BJ (cell line): ENCODE results near the gene LDB2. TPM values are rescaled to one million over a fixed set of nuclear protein-coding genes. Genes with fewer than 3 reads are reported as not detected.

Experiments used
- CTCF ChIA-PET: fragments of 350-600 bp; formaldehyde crosslinking; extraction: SDS; loops from one replicate; lab custom pipeline; 2021; ENCODE audit warnings: antibody characterized with exemption, inconsistent platforms; lab: Yijun Ruan, JAX
- POLR2A ChIA-PET: fragments of 300-600 bp; sonication (Branson Sonifier 250); formaldehyde crosslinking; extraction: SDS; loops from one replicate; lab custom pipeline; 2021; ENCODE audit warnings: antibody characterized with exemption; lab: Charles Lee
- DNase-seq: peaks from one replicate; pipeline ENCODE4 v3.0.0-alpha.2; 2011; ENCODE audit warnings: low read depth
- H3K27me3 ChIP-seq: 2 replicates; pipeline ENCODE4 v1.6.0; 2011; ENCODE audit warnings: low read length; ENCODE audit not compliant: control insufficient read depth, insufficient read depth
- H3K36me3 ChIP-seq: 2 replicates; pipeline ENCODE4 v1.5.1; 2011; ENCODE audit warnings: low read length; ENCODE audit not compliant: control insufficient read depth, insufficient read depth
- H3K4me3 ChIP-seq: 2 replicates; pipeline ENCODE4 v1.5.1; 2011; ENCODE audit warnings: low read depth, mild to moderate bottlenecking, control low read depth, low read length
- polyA plus RNA-seq: library from polyadenylated mRNA; depleted of rRNA; stranded (reverse); fragments of >200 nt; gene quantifications from 2 replicates; pipeline ENCODE4 v1.2.3, GENCODE V29; 2011
- TF ChIP-seq, protein P1 (sequence below): IDR thresholded peaks from 2 replicates; pipeline ENCODE4 v1.5.1; 2011; ENCODE audit warnings: low read depth, mild to moderate bottlenecking, control low read depth, inconsistent platforms, low read length, moderate library complexity; ENCODE audit not compliant: insufficient read depth

LDB2 gene
- polyA plus RNA-seq, 1 experiment = 79.7 TPM

DNA sequence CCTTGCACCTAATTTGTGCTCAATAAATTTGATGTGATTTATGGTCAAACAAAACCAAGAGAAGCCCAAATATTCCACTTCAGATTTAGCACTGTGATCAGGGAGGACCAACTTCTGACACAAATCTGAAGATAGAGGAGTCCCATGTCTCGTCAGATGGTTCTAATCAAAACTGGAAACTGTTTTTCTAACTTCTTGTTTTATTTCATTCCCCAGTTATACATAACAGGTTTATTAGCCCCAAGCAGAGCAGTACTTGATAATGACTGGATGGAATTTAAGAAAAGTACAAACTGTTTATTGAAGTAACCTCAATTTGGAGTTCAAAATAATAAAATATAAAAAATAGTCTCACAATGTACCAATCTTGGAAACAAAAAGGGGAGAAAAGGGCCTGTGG is 310.3 kb downstream of the LDB2 start:
- CTCF ChIA-PET = interaction anchor here (0.7 kb wide), 1 partner anchor 10 kb away, joined by 3 read pairs; no protein-coding TSS in a partner anchor

DNA sequence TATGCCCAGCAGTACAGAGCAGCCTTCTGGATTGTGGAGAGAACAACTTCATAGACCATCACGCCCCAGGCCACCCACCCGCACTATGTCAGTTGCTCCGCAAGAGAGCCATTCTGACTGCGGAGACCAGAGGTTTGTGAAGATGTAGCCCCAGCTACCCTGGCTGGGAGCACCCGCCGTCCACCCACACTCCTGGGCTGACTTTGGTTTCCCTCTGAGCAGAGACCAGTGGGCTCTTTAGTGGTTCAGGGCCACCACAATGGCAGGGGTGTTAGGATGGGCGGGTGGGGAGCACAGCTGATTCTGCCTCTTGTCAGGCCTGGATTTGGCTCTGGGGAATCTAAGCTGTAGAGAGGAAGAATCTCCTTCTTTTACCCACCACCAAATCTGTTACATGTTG is 313.4 kb downstream of the LDB2 start:
- no peak for DNase-seq
- Histone ChIP-seq H3K36me3 (peaks cover 2% of the 10 kb centered on the region; the same call in 1 of the 2 replicates), H3K4me3 (no peak overlapping the region), H3K27me3 (no peaks in the 10 kb centered on the region)
- TF ChIP-seq, protein P1, sequence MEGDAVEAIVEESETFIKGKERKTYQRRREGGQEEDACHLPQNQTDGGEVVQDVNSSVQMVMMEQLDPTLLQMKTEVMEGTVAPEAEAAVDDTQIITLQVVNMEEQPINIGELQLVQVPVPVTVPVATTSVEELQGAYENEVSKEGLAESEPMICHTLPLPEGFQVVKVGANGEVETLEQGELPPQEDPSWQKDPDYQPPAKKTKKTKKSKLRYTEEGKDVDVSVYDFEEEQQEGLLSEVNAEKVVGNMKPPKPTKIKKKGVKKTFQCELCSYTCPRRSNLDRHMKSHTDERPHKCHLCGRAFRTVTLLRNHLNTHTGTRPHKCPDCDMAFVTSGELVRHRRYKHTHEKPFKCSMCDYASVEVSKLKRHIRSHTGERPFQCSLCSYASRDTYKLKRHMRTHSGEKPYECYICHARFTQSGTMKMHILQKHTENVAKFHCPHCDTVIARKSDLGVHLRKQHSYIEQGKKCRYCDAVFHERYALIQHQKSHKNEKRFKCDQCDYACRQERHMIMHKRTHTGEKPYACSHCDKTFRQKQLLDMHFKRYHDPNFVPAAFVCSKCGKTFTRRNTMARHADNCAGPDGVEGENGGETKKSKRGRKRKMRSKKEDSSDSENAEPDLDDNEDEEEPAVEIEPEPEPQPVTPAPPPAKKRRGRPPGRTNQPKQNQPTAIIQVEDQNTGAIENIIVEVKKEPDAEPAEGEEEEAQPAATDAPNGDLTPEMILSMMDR = no peak
- CTCF ChIA-PET = no interaction called here
- POLR2A ChIA-PET = no interaction called here

More for the DNA sequence above, 310.3 kb downstream of the LDB2 start:
- TF ChIP-seq, protein P1 = no peak
- H3K36me3 ChIP-seq = no peaks in the 10 kb centered on the region
- H3K4me3 ChIP-seq = no peak overlapping the region
- DNase-seq = no peak
- POLR2A ChIA-PET = no interaction called here
- no peaks in the 10 kb centered on the region for H3K27me3 ChIP-seq

DNA sequence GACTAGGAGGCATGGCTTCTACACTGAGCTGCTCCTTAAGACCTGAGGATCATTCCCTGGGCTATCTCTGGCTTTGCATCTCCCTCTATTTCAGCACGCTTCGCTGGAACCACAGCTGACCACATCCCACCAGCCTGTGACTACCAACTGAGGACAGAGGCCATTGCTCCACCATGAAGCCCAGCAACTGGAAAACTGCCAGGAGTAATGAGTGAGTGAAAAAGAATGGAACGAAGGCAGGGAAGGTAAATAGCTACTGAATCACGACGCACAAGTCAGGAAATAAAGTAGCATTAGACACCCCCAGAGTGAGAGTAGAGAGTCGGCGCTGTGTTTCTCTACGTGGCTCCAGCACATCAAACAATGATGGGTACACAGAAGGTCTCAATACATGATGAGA is 314.7 kb downstream of the LDB2 start:
- Histone ChIP-seq H3K36me3 (peaks cover 2% of the 10 kb centered on the region; the same call in 1 of the 2 replicates), H3K4me3 (no peak overlapping the region), H3K27me3 (no peaks in the 10 kb centered on the region)
- TF ChIP-seq, protein P1 = no peak
- no peak for DNase-seq
- ChIA-PET CTCF (no interaction called here), POLR2A (no interaction called here)

DNA sequence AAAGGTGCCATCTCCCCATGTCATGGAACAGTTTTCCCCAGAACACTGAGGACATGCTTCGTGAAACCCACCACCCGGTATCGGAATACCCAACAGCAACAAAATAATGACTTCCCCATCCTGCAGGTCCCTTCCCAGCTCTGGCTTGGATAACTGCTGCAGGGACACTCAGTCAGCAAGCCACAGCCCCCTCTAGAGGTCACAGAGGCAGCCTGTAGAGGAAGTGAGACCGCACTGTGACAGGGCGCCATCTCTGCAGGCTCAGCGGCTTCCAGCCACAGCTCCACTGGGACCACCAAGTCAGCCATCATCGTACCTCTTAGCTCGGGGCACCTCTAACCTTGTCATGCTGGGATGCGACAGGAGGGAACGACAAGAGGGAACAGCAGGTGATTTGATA is 315.9 kb downstream of the LDB2 start:
- ChIA-PET POLR2A (no interaction called here), CTCF (no interaction called here)
- DNase-seq = no peak
- TF ChIP-seq, protein P1 = no peak
- no peaks in the 10 kb centered on the region for H3K27me3 ChIP-seq
- H3K36me3 ChIP-seq = peaks cover 2% of the 10 kb centered on the region; the same call in 1 of the 2 replicates
- H3K4me3 ChIP-seq = no peak overlapping the region

DNA sequence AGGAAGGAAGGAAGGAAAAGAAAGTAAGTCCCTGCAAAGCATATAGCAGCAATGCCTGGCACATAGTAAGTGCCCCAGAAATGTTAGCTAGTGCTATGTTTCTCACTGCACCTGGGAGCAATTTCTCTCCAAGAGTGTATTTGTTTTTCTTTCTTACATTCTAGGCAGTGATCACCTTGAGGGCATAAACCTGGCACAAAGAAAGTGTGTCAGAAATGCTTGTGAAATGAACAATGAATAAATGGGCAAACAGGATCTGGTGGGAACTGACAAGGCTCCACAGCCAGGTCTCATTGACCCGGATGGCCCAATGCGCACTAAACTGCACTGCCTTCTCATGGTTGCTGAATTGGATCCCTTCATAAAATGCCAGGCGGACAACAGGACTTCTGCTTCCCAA is 316.4 kb downstream of the LDB2 start:
- Histone ChIP-seq H3K4me3 (no peak overlapping the region), H3K36me3 (peaks cover 2% of the 10 kb centered on the region; the same call in 1 of the 2 replicates), H3K27me3 (no peaks in the 10 kb centered on the region)
- TF ChIP-seq, protein P1 = no peak
- ChIA-PET CTCF (no interaction called here), POLR2A (no interaction called here)
- no peak for DNase-seq
